HEK293T (cell line): ENCODE measurements around the gene GLDN.

ENCODE experiments used
- CTCF ChIA-PET: fragments of 350-600 bp; formaldehyde crosslinking; extraction: SDS; loops from one replicate; lab custom pipeline; 2021; ENCODE audit warnings: antibody characterized with exemption, inconsistent platforms; lab: Yijun Ruan, JAX
- POLR2A ChIA-PET: fragments of 350-600 bp; formaldehyde crosslinking; extraction: SDS; loops from one replicate; lab custom pipeline; 2020; ENCODE audit warnings: antibody characterized with exemption, inconsistent platforms; lab: Yijun Ruan, JAX
- DNase-seq: peaks from one replicate; pipeline ENCODE4 v3.0.0; 2012; ENCODE audit warnings: mixed read lengths; ENCODE audit errors: extremely low spot score
- ARNT ChIP-seq: fragments of 450-650 bp; IDR thresholded peaks from 2 replicates; pipeline ENCODE4 v1.6.1; 2017; ENCODE audit warnings: mild to moderate bottlenecking
- BHLHE40 ChIP-seq: fragments of 450-650 bp; IDR thresholded peaks from 2 replicates; pipeline ENCODE4 v1.6.1; 2016; ENCODE audit warnings: mild to moderate bottlenecking, moderate library complexity, borderline replicate concordance
- CTBP1 ChIP-seq: fragments of 450-650 bp; IDR thresholded peaks from 2 replicates; pipeline ENCODE4 v1.6.1; 2016; ENCODE audit warnings: borderline replicate concordance
- ELF4 ChIP-seq: fragments of 450-650 bp; IDR thresholded peaks from 2 replicates; pipeline ENCODE4 v1.6.1; 2017; ENCODE audit warnings: antibody characterized with exemption
- FOXA1 ChIP-seq: fragments of 450-650 bp; IDR thresholded peaks from 2 replicates; pipeline ENCODE4 v1.6.1; 2016; ENCODE audit warnings: mild to moderate bottlenecking
- FOXK2 ChIP-seq: fragments of 450-650 bp; IDR thresholded peaks from 2 replicates; pipeline ENCODE4 v1.6.1; 2016; ENCODE audit warnings: mild to moderate bottlenecking
- FOXM1 ChIP-seq: fragments of 450-650 bp; IDR thresholded peaks from 2 replicates; pipeline ENCODE4 v1.6.1; 2017; ENCODE audit warnings: mild to moderate bottlenecking, borderline replicate concordance
- HDGF ChIP-seq: fragments of 450-650 bp; IDR thresholded peaks from 2 replicates; pipeline ENCODE4 v1.6.1; 2017; ENCODE audit warnings: antibody characterized with exemption, borderline replicate concordance
- L3MBTL2 ChIP-seq: fragments of 450-650 bp; conservative IDR thresholded peaks from 2 replicates; pipeline ENCODE4 v1.6.1; 2016; ENCODE audit warnings: mild to moderate bottlenecking
- LEF1 ChIP-seq: fragments of 450-650 bp; IDR thresholded peaks from 2 replicates; pipeline ENCODE4 v1.6.1; 2017; ENCODE audit warnings: mild to moderate bottlenecking, borderline replicate concordance
- NFRKB ChIP-seq: fragments of 450-650 bp; IDR thresholded peaks from 2 replicates; pipeline ENCODE4 v1.6.1; 2016; ENCODE audit warnings: mild to moderate bottlenecking, moderate library complexity
- SP1 ChIP-seq: fragments of 450-650 bp; IDR thresholded peaks from 2 replicates; pipeline ENCODE4 v1.6.1; 2017
- SUZ12 ChIP-seq: fragments of 450-650 bp; IDR thresholded peaks from 2 replicates; pipeline ENCODE4 v1.6.1; 2016; ENCODE audit warnings: mild to moderate bottlenecking
- TARDBP ChIP-seq: fragments of 450-650 bp; IDR thresholded peaks from 2 replicates; pipeline ENCODE4 v1.6.1; 2016
- ZNF384 ChIP-seq: fragments of 450-650 bp; IDR thresholded peaks from 2 replicates; pipeline ENCODE4 v1.6.1; 2016
- TF ChIP-seq, protein P1 (sequence below): fragments of 450-650 bp; IDR thresholded peaks from 2 replicates; pipeline ENCODE4 v1.6.1; 2016

The GLDN gene

GRCh38 chr15:51380999-51381806 lies 39.7 kb downstream of the GLDN start:
- ChIA-PET CTCF (interaction anchor here (0.7 to 3.1 kb wide), 5 partner anchors 12 to 218 kb away, joined by 3 to 27 read pairs (median 5); no protein-coding TSS in a partner anchor), POLR2A (no interaction called here)
- DNase-seq: peak; percentile 63
- TF ChIP-seq, protein P1, sequence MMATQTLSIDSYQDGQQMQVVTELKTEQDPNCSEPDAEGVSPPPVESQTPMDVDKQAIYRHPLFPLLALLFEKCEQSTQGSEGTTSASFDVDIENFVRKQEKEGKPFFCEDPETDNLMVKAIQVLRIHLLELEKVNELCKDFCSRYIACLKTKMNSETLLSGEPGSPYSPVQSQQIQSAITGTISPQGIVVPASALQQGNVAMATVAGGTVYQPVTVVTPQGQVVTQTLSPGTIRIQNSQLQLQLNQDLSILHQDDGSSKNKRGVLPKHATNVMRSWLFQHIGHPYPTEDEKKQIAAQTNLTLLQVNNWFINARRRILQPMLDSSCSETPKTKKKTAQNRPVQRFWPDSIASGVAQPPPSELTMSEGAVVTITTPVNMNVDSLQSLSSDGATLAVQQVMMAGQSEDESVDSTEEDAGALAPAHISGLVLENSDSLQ: peak; percentile 93
- no peak for TF ChIP-seq FOXK2

GRCh38 chr15:51382787-51383186 lies 41.3 kb downstream of the GLDN start:
- DNase-seq: peak; percentile 53
- ChIA-PET POLR2A (no interaction called here), CTCF (interaction anchor here (1.2 to 3.1 kb wide), 3 partner anchors 116 to 220 kb away, joined by 6 to 27 read pairs (median 9); no protein-coding TSS in a partner anchor)
- TF ChIP-seq CTBP1 (no peak), NFRKB (no peak), FOXK2 (no peak), SP1 (no peak), L3MBTL2 (no peak), LEF1 (no peak), FOXA1 (no peak), ZNF384 (no peak)

DNA sequence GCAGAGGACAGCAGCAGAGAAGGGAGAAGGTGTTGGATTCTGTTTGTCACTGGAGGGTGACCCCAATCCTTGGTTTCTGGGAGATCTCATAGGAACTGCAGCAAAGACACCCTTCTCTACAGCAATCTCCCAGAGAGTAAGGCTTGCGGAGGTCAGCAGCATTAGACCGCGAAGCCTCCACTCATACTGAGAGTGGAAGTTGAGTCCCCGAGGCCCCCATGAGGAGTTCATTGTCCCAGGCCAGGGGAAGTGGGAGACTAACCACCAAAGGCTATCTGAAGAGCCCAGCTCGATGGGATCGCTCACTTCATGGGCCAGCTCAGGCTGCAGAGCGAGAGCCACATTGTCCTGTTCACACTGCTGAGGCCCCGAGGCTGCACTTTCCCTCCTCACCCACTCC lies 44.6 kb downstream of the GLDN start:
- POLR2A ChIA-PET: no interaction called here
- no peak for DNase-seq
- no peak for TF ChIP-seq SUZ12
- no peak for TF ChIP-seq ELF4
- TF ChIP-seq BHLHE40: no peak
- no peak for TF ChIP-seq L3MBTL2
- TF ChIP-seq FOXK2: no peak
- TF ChIP-seq TARDBP: no peak
- TF ChIP-seq NFRKB: no peak
- TF ChIP-seq CTBP1: no peak
- TF ChIP-seq FOXM1: no peak
- no peak for TF ChIP-seq HDGF
- no peak for TF ChIP-seq LEF1
- TF ChIP-seq ARNT: no peak
- TF ChIP-seq FOXA1: no peak
- no peak for TF ChIP-seq ZNF384
- TF ChIP-seq, protein P1: no peak
- no peak for TF ChIP-seq SP1
- CTCF ChIA-PET: no interaction called here

DNA sequence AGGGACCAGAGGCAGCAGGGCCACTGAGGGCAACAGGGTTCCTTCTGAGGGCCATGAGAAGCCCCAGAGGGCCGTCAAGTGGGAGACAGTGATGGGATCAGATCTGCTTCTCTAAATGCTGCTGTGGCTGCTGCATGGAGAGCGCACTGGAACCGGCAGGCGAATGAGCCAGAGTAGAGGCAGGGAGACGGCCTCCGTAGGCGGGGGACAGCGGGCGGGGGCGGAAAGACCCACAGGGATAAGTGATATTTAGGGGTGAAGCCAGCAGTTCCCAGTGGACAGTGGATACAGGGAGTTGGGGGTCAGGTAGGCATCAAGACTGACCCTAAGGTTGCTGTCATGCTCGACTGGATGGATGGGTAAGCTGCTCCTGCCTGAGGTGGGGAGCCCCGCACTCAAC lies 45.0 kb downstream of the GLDN start:
- CTCF ChIA-PET: no interaction called here
- POLR2A ChIA-PET: no interaction called here

DNA sequence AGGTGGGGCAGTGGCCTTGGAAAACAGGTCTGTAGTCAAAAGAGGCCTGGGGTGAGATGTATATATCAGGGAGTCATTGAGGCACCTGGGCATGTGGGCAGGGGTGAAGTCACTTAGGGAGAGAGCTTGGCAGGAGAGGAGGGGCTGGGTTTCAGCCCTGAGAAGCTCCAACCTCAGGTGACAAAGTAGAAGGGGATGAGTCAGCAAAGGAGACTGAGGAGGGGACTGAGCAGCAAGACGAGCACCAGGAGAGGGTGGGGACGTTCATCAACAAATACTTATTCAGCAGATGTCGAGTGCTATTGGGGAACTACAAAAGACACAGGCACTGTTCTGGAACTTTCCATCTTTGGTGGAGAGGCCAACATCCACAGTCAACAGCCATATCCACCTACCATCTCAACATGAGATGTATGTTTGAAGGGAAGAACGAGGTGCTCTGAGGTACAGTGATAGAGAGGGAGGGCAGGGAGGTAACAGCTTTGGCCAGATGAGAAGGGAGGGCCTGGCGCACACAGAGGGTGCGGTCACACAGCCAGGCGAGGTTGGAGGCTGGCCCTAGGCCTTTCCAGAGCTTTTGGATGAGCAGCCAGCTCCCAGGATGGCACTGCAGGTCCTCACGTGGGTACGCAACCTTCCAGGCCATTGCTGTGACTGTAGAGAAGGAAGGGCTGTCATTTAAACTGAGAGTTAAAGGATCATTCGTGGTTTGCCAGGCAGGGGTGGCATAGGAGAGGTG lies 45.7 kb downstream of the GLDN start:
- no peak for DNase-seq
- TF ChIP-seq BHLHE40: no peak
- TF ChIP-seq HDGF: no peak
- no peak for TF ChIP-seq TARDBP
- no peak for TF ChIP-seq SP1
- TF ChIP-seq ARNT: no peak
- no peak for TF ChIP-seq LEF1
- TF ChIP-seq SUZ12: no peak
- TF ChIP-seq FOXA1: no peak
- TF ChIP-seq FOXM1: no peak
- TF ChIP-seq, protein P1: no peak
- no peak for TF ChIP-seq ZNF384
- TF ChIP-seq CTBP1: no peak
- TF ChIP-seq FOXK2: no peak
- no peak for TF ChIP-seq ELF4
- no peak for TF ChIP-seq NFRKB
- no peak for TF ChIP-seq L3MBTL2
- ChIA-PET CTCF (no interaction called here), POLR2A (no interaction called here)

More for the DNA sequence above, 45.0 kb downstream of the GLDN start:
- no peak for TF ChIP-seq SP1
- no peak for TF ChIP-seq ARNT
- TF ChIP-seq FOXK2: no peak
- no peak for TF ChIP-seq HDGF
- TF ChIP-seq CTBP1: no peak
- TF ChIP-seq TARDBP: no peak
- TF ChIP-seq LEF1: no peak
- TF ChIP-seq FOXM1: no peak
- TF ChIP-seq BHLHE40: no peak
- TF ChIP-seq NFRKB: no peak
- TF ChIP-seq SUZ12: no peak
- no peak for TF ChIP-seq ZNF384
- TF ChIP-seq, protein P1: no peak
- TF ChIP-seq FOXA1: no peak
- no peak for TF ChIP-seq ELF4
- no peak for DNase-seq
